GM23338 (cell line): ENCODE results near the gene GP5. TPM values are rescaled to one million over a fixed set of nuclear protein-coding genes. Genes with fewer than 3 reads are reported as not detected.

ENCODE experiments used
- ATAC-seq: fragments of 200-7000 bp; cut with Tn5 transposase; 3 replicates; pipeline ENCODE4 v1.9.1; 2020
- DNase-seq: peaks from one replicate; pipeline ENCODE4 v3.0.0-alpha.2; 2015; ENCODE audit warnings: low spot score
- H2AFZ ChIP-seq: fragments of 200-600 bp; sonication (generic); 2 replicates; pipeline ENCODE4 v1.8.0; 2016; ENCODE audit warnings: antibody characterized with exemption, mild to moderate bottlenecking, moderate library complexity
- H3F3A ChIP-seq: fragments of 200-600 bp; sonication (generic); replicated peaks from 2 replicates; pipeline ENCODE4 v1.8.0; 2017; ENCODE audit warnings: antibody characterized with exemption, mixed run types, low read depth
- H3K27ac ChIP-seq: fragments of 200-600 bp; sonication (generic); 2 replicates; pipeline ENCODE4 v1.6.1; 2016; ENCODE audit warnings: low read depth
- H3K27me3 ChIP-seq: fragments of 200-600 bp; sonication (generic); 2 replicates; pipeline ENCODE4 v1.8.0; 2016; ENCODE audit warnings: mild to moderate bottlenecking, mixed run types, moderate library complexity; ENCODE audit not compliant: insufficient read depth
- H3K36me3 ChIP-seq: fragments of 200-600 bp; sonication (generic); 2 replicates; pipeline ENCODE4 v1.8.0; 2016; ENCODE audit warnings: mild to moderate bottlenecking; ENCODE audit not compliant: insufficient read depth
- H3K4me1 ChIP-seq: fragments of 200-600 bp; sonication (generic); 2 replicates; pipeline ENCODE4 v1.8.0; 2016; ENCODE audit warnings: mild to moderate bottlenecking, moderate library complexity; ENCODE audit not compliant: insufficient read depth
- H3K4me2 ChIP-seq: fragments of 200-600 bp; sonication (generic); 2 replicates; pipeline ENCODE4 v1.7.1; 2017; ENCODE audit warnings: mixed run types
- H3K4me3 ChIP-seq: fragments of 200-600 bp; sonication (generic); 2 replicates; pipeline ENCODE4 v1.6.1; 2016; ENCODE audit warnings: mixed run types
- H3K79me2 ChIP-seq: fragments of 200-600 bp; sonication (generic); replicated peaks from 2 replicates; pipeline ENCODE4 v1.8.0; 2017; ENCODE audit warnings: mild to moderate bottlenecking; ENCODE audit not compliant: insufficient read depth
- H3K9me2 ChIP-seq: fragments of 200-600 bp; sonication (generic); 2 replicates; pipeline ENCODE4 v1.8.0; 2017; ENCODE audit not compliant: insufficient read depth
- H4K20me1 ChIP-seq: fragments of 200-600 bp; sonication (generic); replicated peaks from 2 replicates; pipeline ENCODE4 v1.8.0; 2017; ENCODE audit warnings: mild to moderate bottlenecking; ENCODE audit not compliant: insufficient read depth
- H3K27ac Mint-ChIP-seq: 2 replicates; pipeline ENCODE4 v1.8.0; 2020; ENCODE audit warnings: inconsistent platforms, mild to moderate bottlenecking, moderate library complexity, mixed read lengths
- H3K27me3 Mint-ChIP-seq: 3 replicates; pipeline ENCODE4 v1.8.0; 2022; ENCODE audit warnings: low read depth, mild to moderate bottlenecking, moderate library complexity, mixed read lengths, inconsistent platforms; ENCODE audit not compliant: insufficient read depth, poor library complexity
- H3K36me3 Mint-ChIP-seq: 3 replicates; pipeline ENCODE4 v1.8.0; 2021; ENCODE audit warnings: low read depth, mild to moderate bottlenecking, inconsistent platforms, moderate library complexity, mixed read lengths
- H3K4me1 Mint-ChIP-seq: 3 replicates; pipeline ENCODE4 v1.8.0; 2020; ENCODE audit warnings: mild to moderate bottlenecking, inconsistent platforms, mixed read lengths
- H3K4me3 Mint-ChIP-seq: 3 replicates; pipeline ENCODE4 v1.8.0; 2021; ENCODE audit warnings: moderate library complexity, mild to moderate bottlenecking, inconsistent platforms, mixed read lengths
- H3K9me3 Mint-ChIP-seq: 3 replicates; pipeline ENCODE4 v1.8.0; 2020; ENCODE audit warnings: moderate library complexity, mild to moderate bottlenecking, inconsistent platforms, mixed read lengths
- CREB1 ChIP-seq: fragments of 250-450 bp; sonication (Bioruptor Pico); IDR thresholded peaks from 2 replicates; pipeline ENCODE4 v1.5.0; 2020; ENCODE audit warnings: low read depth, mild to moderate bottlenecking, moderate library complexity
- ETS1 ChIP-seq: IDR thresholded peaks from 2 replicates; pipeline ENCODE4 v1.6.1; 2016; ENCODE audit warnings: antibody characterized with exemption
- EZH2 ChIP-seq: fragments of 200-600 bp; sonication (generic); IDR thresholded peaks from one replicate; pipeline ENCODE4 v1.8.0; 2017; ENCODE audit warnings: antibody characterized with exemption, mild to moderate bottlenecking, low read depth; ENCODE audit not compliant: unreplicated experiment
- EZH2phosphoT487 ChIP-seq: fragments of 200-600 bp; sonication (generic); IDR thresholded peaks from one replicate; pipeline ENCODE4 v1.8.1; 2018; ENCODE audit warnings: antibody characterized with exemption; ENCODE audit not compliant: unreplicated experiment
- JUNB ChIP-seq: IDR thresholded peaks from one replicate; pipeline ENCODE4 v1.6.1; 2016; ENCODE audit warnings: antibody characterized with exemption; ENCODE audit not compliant: unreplicated experiment
- NANOG ChIP-seq: IDR thresholded peaks from 2 replicates; pipeline ENCODE4 v1.6.1; 2016; ENCODE audit warnings: antibody characterized with exemption, borderline replicate concordance
- REST ChIP-seq: IDR thresholded peaks from one replicate; pipeline ENCODE4 v1.6.1; 2018; ENCODE audit warnings: antibody characterized with exemption; ENCODE audit not compliant: unreplicated experiment
- ZNF114 ChIP-seq: fragments of 250-450 bp; sonication (Bioruptor Pico); IDR thresholded peaks from 2 replicates; pipeline ENCODE4 v1.5.0; 2020; ENCODE audit warnings: mild to moderate bottlenecking, moderate library complexity
- ZNF331 ChIP-seq: fragments of 250-450 bp; sonication (Bioruptor Pico); IDR thresholded peaks from 2 replicates; pipeline ENCODE4 v1.5.0; 2020; ENCODE audit warnings: low read depth, mild to moderate bottlenecking, moderate library complexity
- long read RNA-seq: library from polyadenylated mRNA; unstranded; transcript quantifications from one replicate; pipeline ENCODE4 v2.0.0, GENCODE V29; 2020; ENCODE audit not compliant: unreplicated experiment
- polyA plus RNA-seq: library from polyadenylated mRNA; unstranded; fragments of >200 nt; fragmentation: Nextera tagmentation; extraction: Ambion mirVana; gene quantifications from 2 replicates; pipeline ENCODE4 v1.2.1, GENCODE V29; 2016
- total RNA-seq: library from RNA; depleted of rRNA; stranded (reverse); fragments of >200 nt; shearing (Covaris generic); gene quantifications from 2 replicates; pipeline ENCODE4 v1.2.3, GENCODE V29; 2014; rRNA removed
- TF ChIP-seq, protein P1 (sequence below): fragments of 250-450 bp; sonication (Bioruptor Pico); IDR thresholded peaks from 2 replicates; pipeline ENCODE4 v1.5.0; 2020; ENCODE audit warnings: mild to moderate bottlenecking, moderate library complexity

The GP5 gene, protein sequence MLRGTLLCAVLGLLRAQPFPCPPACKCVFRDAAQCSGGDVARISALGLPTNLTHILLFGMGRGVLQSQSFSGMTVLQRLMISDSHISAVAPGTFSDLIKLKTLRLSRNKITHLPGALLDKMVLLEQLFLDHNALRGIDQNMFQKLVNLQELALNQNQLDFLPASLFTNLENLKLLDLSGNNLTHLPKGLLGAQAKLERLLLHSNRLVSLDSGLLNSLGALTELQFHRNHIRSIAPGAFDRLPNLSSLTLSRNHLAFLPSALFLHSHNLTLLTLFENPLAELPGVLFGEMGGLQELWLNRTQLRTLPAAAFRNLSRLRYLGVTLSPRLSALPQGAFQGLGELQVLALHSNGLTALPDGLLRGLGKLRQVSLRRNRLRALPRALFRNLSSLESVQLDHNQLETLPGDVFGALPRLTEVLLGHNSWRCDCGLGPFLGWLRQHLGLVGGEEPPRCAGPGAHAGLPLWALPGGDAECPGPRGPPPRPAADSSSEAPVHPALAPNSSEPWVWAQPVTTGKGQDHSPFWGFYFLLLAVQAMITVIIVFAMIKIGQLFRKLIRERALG
- total RNA-seq (0.07 and 0.12 TPM in 2 replicates), polyA plus RNA-seq (0.15 TPM in 1 of 2 replicates, not detected in the other)
- long read RNA-seq = 0 reads

- H3K4me2 ChIP-seq = peak within 1 kb of the TSS; percentile 97
- Mint-ChIP-seq H3K36me3 (no peaks in the 10 kb centered on the region), H3K9me3 (no peaks in the 10 kb centered on the region), H3K27ac (no peak within 1 kb of the TSS), H3K4me3 (peak within 1 kb of the TSS; percentile 66), H3K4me1 (peaks cover 21% of the 10 kb centered on the region), H3K27me3 (peaks cover 42% of the 10 kb centered on the region)
- no peak for ATAC-seq
- peaks cover 21% of the 10 kb centered on the region for H3K4me1 ChIP-seq
- no peak within 1 kb of the TSS for H3K27ac ChIP-seq
- no peaks in the 10 kb centered on the region for H3K79me2 ChIP-seq
- no peaks in the 10 kb centered on the region; the same call in 1 of the 2 replicates for H3K36me3 ChIP-seq
- H3K9me2 ChIP-seq = no peaks in the 10 kb centered on the region
- peak within 1 kb of the TSS; percentile 66 for H3K4me3 ChIP-seq
- TF ChIP-seq REST (no peak), CREB1 (CRISPR knock-in tag) (no peak), ZNF331 (CRISPR knock-in tag) (no peak), ETS1 (no peak), EZH2phosphoT487 (no peak), EZH2 (no peak), JUNB (no peak), ZNF114 (CRISPR knock-in tag) (no peak), NANOG (no peak)
- TF ChIP-seq, protein P1, sequence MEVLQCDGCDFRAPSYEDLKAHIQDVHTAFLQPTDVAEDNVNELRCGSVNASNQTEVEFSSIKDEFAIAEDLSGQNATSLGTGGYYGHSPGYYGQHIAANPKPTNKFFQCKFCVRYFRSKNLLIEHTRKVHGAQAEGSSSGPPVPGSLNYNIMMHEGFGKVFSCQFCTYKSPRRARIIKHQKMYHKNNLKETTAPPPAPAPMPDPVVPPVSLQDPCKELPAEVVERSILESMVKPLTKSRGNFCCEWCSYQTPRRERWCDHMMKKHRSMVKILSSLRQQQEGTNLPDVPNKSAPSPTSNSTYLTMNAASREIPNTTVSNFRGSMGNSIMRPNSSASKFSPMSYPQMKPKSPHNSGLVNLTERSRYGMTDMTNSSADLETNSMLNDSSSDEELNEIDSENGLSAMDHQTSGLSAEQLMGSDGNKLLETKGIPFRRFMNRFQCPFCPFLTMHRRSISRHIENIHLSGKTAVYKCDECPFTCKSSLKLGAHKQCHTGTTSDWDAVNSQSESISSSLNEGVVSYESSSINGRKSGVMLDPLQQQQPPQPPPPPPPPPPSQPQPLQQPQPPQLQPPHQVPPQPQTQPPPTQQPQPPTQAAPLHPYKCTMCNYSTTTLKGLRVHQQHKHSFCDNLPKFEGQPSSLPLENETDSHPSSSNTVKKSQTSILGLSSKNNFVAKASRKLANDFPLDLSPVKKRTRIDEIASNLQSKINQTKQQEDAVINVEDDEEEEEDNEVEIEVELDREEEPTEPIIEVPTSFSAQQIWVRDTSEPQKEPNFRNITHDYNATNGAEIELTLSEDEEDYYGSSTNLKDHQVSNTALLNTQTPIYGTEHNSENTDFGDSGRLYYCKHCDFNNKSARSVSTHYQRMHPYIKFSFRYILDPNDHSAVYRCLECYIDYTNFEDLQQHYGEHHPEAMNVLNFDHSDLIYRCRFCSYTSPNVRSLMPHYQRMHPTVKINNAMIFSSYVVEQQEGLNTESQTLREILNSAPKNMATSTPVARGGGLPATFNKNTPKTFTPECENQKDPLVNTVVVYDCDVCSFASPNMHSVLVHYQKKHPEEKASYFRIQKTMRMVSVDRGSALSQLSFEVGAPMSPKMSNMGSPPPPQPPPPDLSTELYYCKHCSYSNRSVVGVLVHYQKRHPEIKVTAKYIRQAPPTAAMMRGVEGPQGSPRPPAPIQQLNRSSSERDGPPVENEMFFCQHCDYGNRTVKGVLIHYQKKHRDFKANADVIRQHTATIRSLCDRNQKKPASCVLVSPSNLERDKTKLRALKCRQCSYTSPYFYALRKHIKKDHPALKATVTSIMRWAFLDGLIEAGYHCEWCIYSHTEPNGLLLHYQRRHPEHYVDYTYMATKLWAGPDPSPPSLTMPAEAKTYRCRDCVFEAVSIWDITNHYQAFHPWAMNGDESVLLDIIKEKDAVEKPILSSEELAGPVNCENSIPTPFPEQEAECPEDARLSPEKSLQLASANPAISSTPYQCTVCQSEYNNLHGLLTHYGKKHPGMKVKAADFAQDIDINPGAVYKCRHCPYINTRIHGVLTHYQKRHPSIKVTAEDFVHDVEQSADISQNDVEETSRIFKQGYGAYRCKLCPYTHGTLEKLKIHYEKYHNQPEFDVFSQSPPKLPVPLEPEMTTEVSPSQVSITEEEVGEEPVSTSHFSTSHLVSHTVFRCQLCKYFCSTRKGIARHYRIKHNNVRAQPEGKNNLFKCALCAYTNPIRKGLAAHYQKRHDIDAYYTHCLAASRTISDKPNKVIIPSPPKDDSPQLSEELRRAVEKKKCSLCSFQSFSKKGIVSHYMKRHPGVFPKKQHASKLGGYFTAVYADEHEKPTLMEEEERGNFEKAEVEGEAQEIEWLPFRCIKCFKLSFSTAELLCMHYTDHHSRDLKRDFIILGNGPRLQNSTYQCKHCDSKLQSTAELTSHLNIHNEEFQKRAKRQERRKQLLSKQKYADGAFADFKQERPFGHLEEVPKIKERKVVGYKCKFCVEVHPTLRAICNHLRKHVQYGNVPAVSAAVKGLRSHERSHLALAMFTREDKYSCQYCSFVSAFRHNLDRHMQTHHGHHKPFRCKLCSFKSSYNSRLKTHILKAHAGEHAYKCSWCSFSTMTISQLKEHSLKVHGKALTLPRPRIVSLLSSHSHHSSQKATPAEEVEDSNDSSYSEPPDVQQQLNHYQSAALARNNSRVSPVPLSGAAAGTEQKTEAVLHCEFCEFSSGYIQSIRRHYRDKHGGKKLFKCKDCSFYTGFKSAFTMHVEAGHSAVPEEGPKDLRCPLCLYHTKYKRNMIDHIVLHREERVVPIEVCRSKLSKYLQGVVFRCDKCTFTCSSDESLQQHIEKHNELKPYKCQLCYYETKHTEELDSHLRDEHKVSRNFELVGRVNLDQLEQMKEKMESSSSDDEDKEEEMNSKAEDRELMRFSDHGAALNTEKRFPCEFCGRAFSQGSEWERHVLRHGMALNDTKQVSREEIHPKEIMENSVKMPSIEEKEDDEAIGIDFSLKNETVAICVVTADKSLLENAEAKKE = no peak
- peak within 1 kb of the TSS; percentile 100 for H2AFZ ChIP-seq
- DNase-seq = no peak
- H4K20me1 ChIP-seq = no peaks in the 10 kb centered on the region
- H3K27me3 ChIP-seq = peaks cover 48% of the 10 kb centered on the region
- H3F3A ChIP-seq = peaks cover 7% of the 10 kb centered on the region; the same call in 1 of the 2 replicates
Observed at GRCh38 chr3:194399166-194399565, at the start of gene GP5. GP5 (minus strand) TSS chr3:194399266; CDS start chr3:194398282, 984 bp downstream.
